Caco-2 (cell line): ENCODE data around the gene ARPC5L. TPM values are rescaled to one million over a fixed set of nuclear protein-coding genes. Genes with fewer than 3 reads are reported as not detected.

Experiments
- BruUV-seq: library from RNA; stranded (reverse); fragments of 400-500 nt; replicated peaks from 2 replicates; lab custom pipeline; 2021; lab: Mats Ljungman, UMichigan
- CTCF ChIA-PET: fragments of 300-600 bp; sonication (Branson Sonifier 250); formaldehyde crosslinking; loops from one replicate; lab custom pipeline; 2022; ENCODE audit warnings: antibody characterized with exemption; lab: Charles Lee
- POLR2A ChIA-PET: fragments of 300-600 bp; sonication (Branson Sonifier 250); formaldehyde crosslinking; loops from one replicate; lab custom pipeline; 2022; ENCODE audit warnings: antibody characterized with exemption; lab: Charles Lee
- DNase-seq, 2 experiments: peaks; one replicate each; pipeline versions ENCODE4 v3.0.0 to v3.0.0-alpha.2; 2020 to 2022
- H3K27me3 ChIP-seq: replicated peaks from 2 replicates; pipeline ENCODE4 v1.6.0; 2011; ENCODE audit warnings: low read length; ENCODE audit not compliant: control insufficient read depth, insufficient read depth
- H3K36me3 ChIP-seq: 2 replicates; pipeline ENCODE4 v1.5.1; 2011; ENCODE audit warnings: low read length; ENCODE audit not compliant: control insufficient read depth, insufficient read depth
- H3K4me1 ChIP-seq: fragments of 250-450 bp; sonication (Bioruptor Pico); 2 replicates; pipeline ENCODE4 v1.5.1; 2020; ENCODE audit warnings: mild to moderate bottlenecking
- H3K4me3 ChIP-seq: 2 replicates; pipeline ENCODE4 v1.5.1; 2011; ENCODE audit warnings: low read depth, mild to moderate bottlenecking, control low read depth, low read length
- H3K9me3 ChIP-seq: fragments of 250-450 bp; sonication (Bioruptor Pico); 2 replicates; pipeline ENCODE4 v1.5.1; 2020; ENCODE audit warnings: mild to moderate bottlenecking, moderate library complexity
- H3K27ac Mint-ChIP-seq: one replicate; pipeline ENCODE4 v1.8.0; 2022; ENCODE audit warnings: mixed read lengths; ENCODE audit not compliant: unreplicated experiment
- H3K27me3 Mint-ChIP-seq: one replicate; pipeline ENCODE4 v1.8.0; 2022; ENCODE audit warnings: mixed read lengths; ENCODE audit not compliant: insufficient read depth, unreplicated experiment
- H3K36me3 Mint-ChIP-seq: one replicate; pipeline ENCODE4 v1.8.0; 2022; ENCODE audit warnings: mild to moderate bottlenecking, mixed read lengths; ENCODE audit not compliant: insufficient read depth, unreplicated experiment
- H3K4me1 Mint-ChIP-seq: one replicate; pipeline ENCODE4 v1.8.0; 2022; ENCODE audit warnings: low read depth, mixed read lengths; ENCODE audit not compliant: unreplicated experiment
- H3K4me3 Mint-ChIP-seq: one replicate; pipeline ENCODE4 v1.8.0; 2022; ENCODE audit warnings: mild to moderate bottlenecking, moderate library complexity, mixed read lengths; ENCODE audit not compliant: unreplicated experiment
- H3K9me3 Mint-ChIP-seq: one replicate; pipeline ENCODE4 v1.8.0; 2022; ENCODE audit warnings: mixed read lengths; ENCODE audit not compliant: unreplicated experiment
- CTCF ChIP-seq, 2 experiments: fragments of 200-600 bp in 1 of 2; IDR thresholded peaks; 1 replicate in 1 of 2; 2 replicates in 1 of 2; pipeline versions ENCODE4 v1.5.1 to v1.8.0; 2011 to 2022; ENCODE audit warnings: antibody characterized with exemption in 1 of 2, control low read depth in 1 of 2, inconsistent platforms in 1 of 2, low read depth in 1 of 2, low read length in 1 of 2, mild to moderate bottlenecking in 1 of 2, moderate library complexity in 1 of 2; ENCODE audit not compliant: insufficient read depth in 1 of 2, severe bottlenecking in 1 of 2, unreplicated experiment in 1 of 2
- intact Hi-C: fragments of 100-400 bp; cut with micrococcal nuclease; formaldehyde crosslinking; loops from one replicate; pipeline ENCODE4 v1.10.0; 2022; ENCODE audit not compliant: unreplicated experiment
- total RNA-seq: library from RNA; stranded (reverse); gene quantifications from 2 replicates; pipeline ENCODE4 v1.2.3, GENCODE V29; 2022

Gene ARPC5L
- total RNA-seq, 1 experiment from 2014 or later = 60.1 TPM

GRCh38 chr9:124878021-124878420, 16.1 kb downstream of the ARPC5L start:
- H3K4me3 ChIP-seq = no peak overlapping the region
- BruUV-seq = no TSS peak
- H3K36me3 Mint-ChIP-seq = peaks cover 55% of the 10 kb centered on the region
- intact Hi-C loops = no loop called here
- no peak for TF ChIP-seq CTCF (IDR thresholded peaks at IDR 0.05; ENCODE audit: insufficient read depth in 1 of 2, low read depth in 1 of 2, low read length in 1 of 2, severe bottlenecking in 1 of 2, unreplicated experiment in 1 of 2)
- no peak for DNase-seq
- H3K9me3 Mint-ChIP-seq = no peaks in the 10 kb centered on the region
- no peaks in the 10 kb centered on the region for H3K9me3 ChIP-seq
- H3K4me3 Mint-ChIP-seq = no peak overlapping the region
- no peaks in the 10 kb centered on the region for H3K4me1 ChIP-seq
- POLR2A ChIA-PET = no interaction called here
- CTCF ChIA-PET = interaction anchor here (1.4 kb wide), 1 partner anchor 22 kb away, joined by 3 read pairs; no protein-coding TSS in a partner anchor
- H3K27me3 Mint-ChIP-seq = no peaks in the 10 kb centered on the region
- no peak overlapping the region for H3K27ac Mint-ChIP-seq
- H3K36me3 ChIP-seq = peaks cover 5% of the 10 kb centered on the region
- H3K4me1 Mint-ChIP-seq = no peaks in the 10 kb centered on the region
- no peaks in the 10 kb centered on the region for H3K27me3 ChIP-seq

GRCh38 chr9:124878518-124878917, 16.6 kb downstream of the ARPC5L start:
- no peaks in the 10 kb centered on the region for H3K27me3 Mint-ChIP-seq
- intact Hi-C loops = no loop called here
- POLR2A ChIA-PET = no interaction called here
- BruUV-seq = no TSS peak
- no peak for DNase-seq
- Histone ChIP-seq H3K36me3 (peaks cover 5% of the 10 kb centered on the region), H3K9me3 (no peaks in the 10 kb centered on the region), H3K4me1 (no peaks in the 10 kb centered on the region), H3K27me3 (no peaks in the 10 kb centered on the region), H3K4me3 (no peak overlapping the region)
- H3K9me3 Mint-ChIP-seq = no peaks in the 10 kb centered on the region
- CTCF ChIA-PET = interaction anchor here (1.4 kb wide), 1 partner anchor 22 kb away, joined by 3 read pairs; no protein-coding TSS in a partner anchor
- no peak overlapping the region for H3K27ac Mint-ChIP-seq
- no peak for TF ChIP-seq CTCF (IDR thresholded peaks at IDR 0.05; ENCODE audit: insufficient read depth in 1 of 2, low read depth in 1 of 2, low read length in 1 of 2, severe bottlenecking in 1 of 2, unreplicated experiment in 1 of 2)
- no peaks in the 10 kb centered on the region for H3K4me1 Mint-ChIP-seq
- no peak overlapping the region for H3K4me3 Mint-ChIP-seq
- H3K36me3 Mint-ChIP-seq = peaks cover 50% of the 10 kb centered on the region

- TF ChIP-seq CTCF (IDR thresholded peaks at IDR 0.05; ENCODE audit: insufficient read depth in 1 of 2, low read depth in 1 of 2, low read length in 1 of 2, severe bottlenecking in 1 of 2, unreplicated experiment in 1 of 2) = no peak
- H3K36me3 Mint-ChIP-seq = peaks cover 46% of the 10 kb centered on the region
- no peaks in the 10 kb centered on the region for H3K4me1 Mint-ChIP-seq
- intact Hi-C loops = no loop called here
- CTCF ChIA-PET = no interaction called here
- peaks cover 5% of the 10 kb centered on the region for H3K36me3 ChIP-seq
- no TSS peak for BruUV-seq
- no peak overlapping the region for H3K4me3 ChIP-seq
- DNase-seq = no peak
- H3K4me3 Mint-ChIP-seq = no peak overlapping the region
- no peaks in the 10 kb centered on the region for H3K9me3 ChIP-seq
- no peaks in the 10 kb centered on the region for H3K27me3 ChIP-seq
- no peaks in the 10 kb centered on the region for H3K4me1 ChIP-seq
- POLR2A ChIA-PET = no interaction called here
- H3K9me3 Mint-ChIP-seq = no peaks in the 10 kb centered on the region
- H3K27ac Mint-ChIP-seq = no peak overlapping the region
- H3K27me3 Mint-ChIP-seq = no peaks in the 10 kb centered on the region
Measured at GRCh38 chr9:124879226-124879625, 17.3 kb downstream of the ARPC5L start.
